Neural crest cell (in vitro differentiated cells): Measurements from ENCODE around the gene KCNJ3. TPM values are rescaled to one million over a fixed set of nuclear protein-coding genes. Genes with fewer than 3 reads are reported as not detected.

ENCODE experiments used
- DNase-seq: peaks from one replicate; pipeline ENCODE4 v3.0.0; 2021; ENCODE audit warnings: low read depth, mixed read lengths, low spot score
- H3K27ac Mint-ChIP-seq: one replicate; pipeline ENCODE4 v1.8.0; 2021; ENCODE audit warnings: mild to moderate bottlenecking, mixed read lengths; ENCODE audit not compliant: unreplicated experiment
- H3K27me3 Mint-ChIP-seq: 2 replicates; pipeline ENCODE4 v1.8.0; 2021; ENCODE audit warnings: low read depth, mild to moderate bottlenecking, mixed read lengths
- H3K36me3 Mint-ChIP-seq: 2 replicates; pipeline ENCODE4 v1.8.0; 2021; ENCODE audit warnings: low read depth, mild to moderate bottlenecking, mixed read lengths
- H3K4me1 Mint-ChIP-seq: 2 replicates; pipeline ENCODE4 v1.8.0; 2021; ENCODE audit warnings: mixed read lengths
- H3K4me3 Mint-ChIP-seq: one replicate; pipeline ENCODE4 v1.8.0; 2021; ENCODE audit warnings: mild to moderate bottlenecking, mixed read lengths
- H3K9me3 Mint-ChIP-seq: 2 replicates; pipeline ENCODE4 v1.8.0; 2021; ENCODE audit warnings: mixed read lengths
- total RNA-seq: library from RNA; stranded (reverse); gene quantifications from 2 replicates; pipeline ENCODE4 v1.2.1, GENCODE V29; 2021
- TF ChIP-seq, protein P1 (sequence below): fragments of 200-600 bp; sonication (generic); conservative IDR thresholded peaks from 2 replicates; pipeline ENCODE4 v1.5.0; 2021; ENCODE audit warnings: antibody characterized with exemption, mild to moderate bottlenecking

The KCNJ3 gene
- total RNA-seq, 1 donor from 2014 or later: 0.05 TPM

DNA sequence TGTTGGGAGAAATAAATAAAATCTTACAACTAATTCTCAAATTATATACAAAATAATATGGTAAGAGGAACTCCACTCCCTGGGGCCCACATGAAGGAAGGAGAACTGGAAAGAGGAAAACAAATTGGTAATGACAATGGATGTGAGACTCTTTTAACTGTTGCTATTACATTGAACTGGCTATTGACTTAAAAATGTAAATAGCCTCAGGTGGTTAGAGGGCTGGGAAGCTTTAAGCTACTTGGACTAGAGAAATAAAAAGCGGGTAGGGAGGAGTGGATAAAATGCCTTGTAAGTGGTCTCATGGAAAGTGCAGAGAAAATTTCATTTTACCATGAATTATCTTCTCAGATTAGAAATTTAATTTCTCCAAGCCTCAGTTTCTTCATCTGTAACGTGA, 64.1 kb downstream of the KCNJ3 start:
- TF ChIP-seq, protein P1, sequence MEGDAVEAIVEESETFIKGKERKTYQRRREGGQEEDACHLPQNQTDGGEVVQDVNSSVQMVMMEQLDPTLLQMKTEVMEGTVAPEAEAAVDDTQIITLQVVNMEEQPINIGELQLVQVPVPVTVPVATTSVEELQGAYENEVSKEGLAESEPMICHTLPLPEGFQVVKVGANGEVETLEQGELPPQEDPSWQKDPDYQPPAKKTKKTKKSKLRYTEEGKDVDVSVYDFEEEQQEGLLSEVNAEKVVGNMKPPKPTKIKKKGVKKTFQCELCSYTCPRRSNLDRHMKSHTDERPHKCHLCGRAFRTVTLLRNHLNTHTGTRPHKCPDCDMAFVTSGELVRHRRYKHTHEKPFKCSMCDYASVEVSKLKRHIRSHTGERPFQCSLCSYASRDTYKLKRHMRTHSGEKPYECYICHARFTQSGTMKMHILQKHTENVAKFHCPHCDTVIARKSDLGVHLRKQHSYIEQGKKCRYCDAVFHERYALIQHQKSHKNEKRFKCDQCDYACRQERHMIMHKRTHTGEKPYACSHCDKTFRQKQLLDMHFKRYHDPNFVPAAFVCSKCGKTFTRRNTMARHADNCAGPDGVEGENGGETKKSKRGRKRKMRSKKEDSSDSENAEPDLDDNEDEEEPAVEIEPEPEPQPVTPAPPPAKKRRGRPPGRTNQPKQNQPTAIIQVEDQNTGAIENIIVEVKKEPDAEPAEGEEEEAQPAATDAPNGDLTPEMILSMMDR: no peak
- H3K27ac Mint-ChIP-seq: no peak overlapping the region
- H3K36me3 Mint-ChIP-seq: no peaks in the 10 kb centered on the region
- H3K4me1 Mint-ChIP-seq: no peaks in the 10 kb centered on the region
- DNase-seq: no peak
- H3K27me3 Mint-ChIP-seq: no peaks in the 10 kb centered on the region
- H3K4me3 Mint-ChIP-seq: no peak overlapping the region
- no peaks in the 10 kb centered on the region for H3K9me3 Mint-ChIP-seq

DNA sequence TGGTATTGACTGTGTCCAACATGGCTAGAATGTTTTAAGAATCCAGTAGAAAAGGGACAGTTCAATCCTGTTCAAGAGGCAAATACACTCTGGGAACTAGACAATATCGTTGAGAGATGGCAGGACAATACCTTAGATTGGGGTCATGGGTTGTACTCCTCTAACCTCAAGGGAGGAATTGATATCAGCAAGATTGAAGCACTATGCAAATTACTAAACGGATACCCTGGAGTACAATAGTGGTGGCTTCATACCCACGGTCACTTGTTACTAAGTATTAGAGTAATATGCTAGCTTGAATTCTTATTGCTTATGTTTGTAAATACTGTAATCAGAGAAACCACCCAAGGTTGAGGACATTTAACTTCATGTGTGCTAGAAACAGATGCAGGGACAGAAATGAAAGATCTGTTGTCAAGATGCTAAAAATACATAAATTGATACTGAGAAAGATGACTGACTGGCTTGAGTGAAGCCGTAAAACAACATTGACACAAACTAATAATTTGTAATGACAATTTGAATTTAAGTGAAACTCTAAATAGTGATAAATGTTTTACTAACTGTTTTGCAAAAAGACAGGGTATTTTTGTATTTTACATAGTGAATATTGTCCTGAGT, 73.3 kb downstream of the KCNJ3 start:
- Mint-ChIP-seq H3K4me3 (no peak overlapping the region), H3K27ac (no peak overlapping the region), H3K9me3 (no peaks in the 10 kb centered on the region), H3K27me3 (no peaks in the 10 kb centered on the region), H3K36me3 (no peaks in the 10 kb centered on the region), H3K4me1 (no peaks in the 10 kb centered on the region)
- TF ChIP-seq, protein P1: no peak
- no peak for DNase-seq

DNA sequence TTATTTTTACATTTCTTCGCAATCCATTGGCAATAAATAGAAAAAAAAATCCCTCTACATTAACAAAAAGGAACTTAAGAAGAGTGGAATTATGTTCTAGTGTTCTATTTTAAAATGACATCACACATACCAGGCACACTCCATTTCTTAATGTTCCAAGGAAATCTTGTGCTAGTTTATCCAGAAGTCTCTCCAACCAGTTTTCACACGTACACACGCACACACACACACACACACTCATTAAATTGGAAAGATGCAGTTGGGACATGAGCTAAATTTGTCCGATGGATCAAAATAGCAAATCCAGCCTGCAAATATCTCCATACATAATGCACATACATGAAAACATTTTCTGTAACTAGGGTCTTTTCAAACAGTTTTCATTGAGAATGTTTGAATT, 78.3 kb downstream of the KCNJ3 start:
- no peak for DNase-seq
- no peak overlapping the region for H3K4me3 Mint-ChIP-seq
- H3K9me3 Mint-ChIP-seq: no peaks in the 10 kb centered on the region
- no peak overlapping the region for H3K27ac Mint-ChIP-seq
- TF ChIP-seq, protein P1: no peak
- no peaks in the 10 kb centered on the region for H3K36me3 Mint-ChIP-seq
- H3K27me3 Mint-ChIP-seq: no peaks in the 10 kb centered on the region
- H3K4me1 Mint-ChIP-seq: peaks cover 9% of the 10 kb centered on the region

DNA sequence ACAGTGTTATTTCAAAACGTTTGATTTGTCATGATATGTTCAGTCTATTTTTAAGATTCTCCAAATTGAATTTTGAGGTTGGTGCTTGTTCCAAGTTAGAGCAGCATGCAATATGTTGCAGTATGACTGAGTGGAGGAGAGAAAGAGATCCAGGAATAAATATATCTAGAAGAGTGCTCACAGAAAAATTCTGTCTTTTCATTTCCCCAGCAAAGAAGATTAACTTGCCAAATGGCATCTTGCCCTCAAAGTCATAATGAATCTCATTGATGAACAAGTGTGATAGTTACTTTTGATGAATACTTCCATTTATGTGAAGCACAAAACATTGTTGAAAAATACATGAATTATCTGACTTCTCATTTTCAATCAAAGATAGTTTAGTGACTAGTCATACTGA, 95.9 kb downstream of the KCNJ3 start:
- Mint-ChIP-seq H3K27me3 (no peaks in the 10 kb centered on the region), H3K4me3 (no peak overlapping the region), H3K36me3 (no peaks in the 10 kb centered on the region), H3K27ac (no peak overlapping the region), H3K9me3 (no peaks in the 10 kb centered on the region), H3K4me1 (no peaks in the 10 kb centered on the region)
- DNase-seq: no peak
- TF ChIP-seq, protein P1: no peak

DNA sequence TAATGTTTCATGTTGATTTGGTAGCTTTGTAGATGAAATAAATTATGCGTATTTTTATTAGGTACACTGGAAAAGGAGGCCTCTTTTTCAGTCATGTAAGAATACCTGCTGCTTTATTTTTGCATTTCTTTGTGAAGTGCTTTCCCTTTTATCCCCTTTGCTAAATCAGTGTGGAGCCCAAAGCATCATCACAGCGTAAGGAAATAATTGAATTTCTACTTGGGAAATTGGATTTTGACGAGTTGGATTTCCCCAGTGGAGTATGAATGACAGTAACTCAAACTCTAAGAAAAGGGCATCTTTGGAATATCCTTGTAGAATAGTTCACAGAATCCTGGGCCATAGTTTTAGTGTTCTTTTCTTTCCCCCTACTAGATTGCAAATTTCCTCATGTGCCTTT, 97.2 kb downstream of the KCNJ3 start:
- no peaks in the 10 kb centered on the region for H3K9me3 Mint-ChIP-seq
- DNase-seq: no peak

More for the DNA sequence above, 97.2 kb downstream of the KCNJ3 start:
- Mint-ChIP-seq H3K4me1 (no peaks in the 10 kb centered on the region), H3K27ac (no peak overlapping the region), H3K36me3 (no peaks in the 10 kb centered on the region), H3K27me3 (no peaks in the 10 kb centered on the region), H3K4me3 (no peak overlapping the region)
- TF ChIP-seq, protein P1: no peak
